ENCODE measurements around the gene CACTIN.

- TF ChIP-seq CTCF (IDR thresholded peaks at IDR 0.05) = no peak
- no peak for TF ChIP-seq POLR2A (IDR thresholded peaks at IDR 0.05)
- TF ChIP-seq POLR2AphosphoS5 (IDR thresholded peaks at IDR 0.05) = no peak
These were observed 23.3 kb upstream of the CACTIN start for GRCh38 chr19:3649888-3650287.
